Stimulated activated CD4-positive, alpha-beta T cell treated with anti-CD3 and anti-CD28 coated beads, Interleukin-12 subunit alpha, Interleukin-12 subunit beta, amount 100 ng/mL, for 4 hours (primary cell): Measurements from ENCODE around the gene FAM131C.
"Not testable (repeated sequence)": the region's sequence is repeated elsewhere in the genome, so short reads cannot be mapped to it uniquely, and the experiment has no call there.

Experiments
- DNase-seq: peaks from one replicate; pipeline ENCODE4 v3.0.0-alpha.2; 2020

Gene FAM131C

GRCh38 chr1:16032388-16033102, 40.9 kb downstream of the FAM131C start:
- peak; percentile 42 for DNase-seq

DNA sequence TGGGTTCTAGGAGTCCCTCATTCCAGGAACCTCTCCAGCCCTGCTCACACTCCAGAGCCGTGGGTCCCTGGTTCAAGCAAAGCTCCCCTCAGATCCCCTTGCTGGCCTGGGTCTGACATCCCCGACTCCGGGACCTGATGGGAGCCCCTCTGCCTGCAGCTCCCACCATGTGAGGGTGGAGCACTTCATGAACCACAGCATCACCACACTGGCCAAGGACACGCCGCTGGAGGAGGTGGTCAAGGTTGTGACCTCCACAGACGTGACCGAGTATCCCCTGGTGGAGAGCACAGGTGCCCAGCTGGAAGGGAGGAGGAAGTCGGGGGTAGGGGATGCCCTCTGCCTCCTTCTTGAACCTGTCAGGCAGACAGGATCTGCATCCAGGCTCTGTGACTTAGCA, 41.9 kb downstream of the FAM131C start:
- no peak for DNase-seq

- no peak for DNase-seq
Measured at GRCh38 chr1:16029288-16029687, 44.2 kb downstream of the FAM131C start.

- DNase-seq, result not testable (repeated sequence)
Measured at GRCh38 chr1:16029003-16029268, 44.5 kb downstream of the FAM131C start.

- DNase-seq, result no peak
Measured at GRCh38 chr1:16028237-16029002, 45.0 kb downstream of the FAM131C start.

GRCh38 chr1:16026723-16027484, 46.5 kb downstream of the FAM131C start:
- DNase-seq, result peak; percentile 47

- DNase-seq, result not testable (repeated sequence)
Measured at GRCh38 chr1:16026302-16026701, 47.1 kb downstream of the FAM131C start.

- no peak for DNase-seq
Measured at GRCh38 chr1:16023050-16023653, 50.3 kb downstream of the FAM131C start.

DNA sequence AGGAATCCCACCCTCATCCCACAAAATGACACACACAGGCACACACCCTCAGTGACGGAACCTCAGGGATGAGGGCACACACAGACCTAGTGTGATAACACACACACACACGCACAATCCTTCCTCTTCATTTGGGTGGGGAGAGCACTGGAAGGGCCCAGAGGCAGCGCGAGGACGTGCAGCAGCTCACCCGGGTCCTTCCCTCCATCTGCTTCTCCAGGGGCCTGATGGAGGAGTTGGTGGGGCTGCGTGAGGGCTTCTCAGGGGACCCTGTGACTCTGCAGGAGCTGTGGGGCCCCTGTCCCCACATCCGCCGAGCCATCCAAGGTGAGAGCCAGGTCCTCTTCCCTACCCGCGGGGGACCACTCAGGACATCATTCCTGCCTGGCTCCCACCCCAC, 51.1 kb downstream of the FAM131C start:
- DNase-seq, result no peak

GRCh38 chr1:16021681-16022080, 51.8 kb downstream of the FAM131C start, which contains the start of gene CLCNKA:
Gene CLCNKA (plus strand): TSS chr1:16022036. CDS start chr1:16022620, 584 bp downstream.
- no peak for DNase-seq

DNA sequence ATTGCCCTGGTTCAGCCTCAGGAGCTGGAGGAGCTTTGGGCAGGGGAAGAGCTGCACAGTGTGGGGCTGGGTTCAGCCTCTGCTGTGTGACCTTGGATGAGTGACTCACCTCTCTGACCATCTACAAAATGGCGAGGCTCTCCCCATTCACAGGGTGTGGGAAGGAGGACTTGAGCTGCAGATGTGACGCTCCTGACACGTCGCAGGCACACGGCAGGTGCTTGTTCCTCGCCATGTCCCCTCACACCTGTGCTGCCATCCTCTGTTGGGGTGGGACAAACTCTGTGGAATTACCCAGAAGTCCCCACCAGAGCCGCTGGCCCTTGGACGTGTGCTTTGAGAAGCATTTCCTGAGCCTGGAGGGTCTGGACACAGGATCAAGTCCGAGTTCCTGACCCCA, 52.6 kb downstream of the FAM131C start:
- DNase-seq, result not testable (repeated sequence)

- DNase-seq, result no peak
Measured at GRCh38 chr1:16020325-16020724, 53.1 kb downstream of the FAM131C start.

DNA sequence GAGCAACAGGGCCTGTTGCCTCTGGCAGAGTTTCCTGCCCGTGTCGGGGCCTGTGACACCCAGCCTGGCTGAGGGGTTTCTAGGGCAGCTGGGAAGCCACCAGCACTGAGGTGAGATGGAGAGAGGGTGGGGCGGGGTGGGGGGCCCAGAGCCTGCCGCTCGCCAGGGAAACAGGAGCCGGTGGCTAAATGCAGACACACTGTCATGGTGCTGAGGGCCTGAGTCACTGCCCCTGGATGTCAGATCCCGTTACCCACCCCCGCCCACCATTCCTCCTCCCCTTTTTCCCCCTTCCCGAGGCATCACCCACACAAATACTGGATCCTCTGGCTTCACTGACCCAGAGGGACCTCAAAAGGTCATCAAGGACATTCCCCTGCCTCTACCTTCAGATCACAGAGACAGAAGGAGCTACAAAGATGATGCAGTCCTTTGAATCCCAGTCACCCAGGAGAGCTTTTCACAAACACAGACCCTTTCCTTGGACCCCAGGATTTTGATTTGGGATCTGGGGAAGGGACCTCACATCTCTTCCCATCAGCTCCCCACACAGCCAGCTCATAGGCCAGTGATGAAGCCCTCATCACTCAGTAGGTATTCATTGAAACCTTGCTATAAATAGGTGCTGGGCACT, 53.7 kb downstream of the FAM131C start:
- no peak for DNase-seq

- DNase-seq, result no peak
Measured at GRCh38 chr1:16018749-16019643, 54.5 kb downstream of the FAM131C start.

GRCh38 chr1:16018308-16018707, 55.1 kb downstream of the FAM131C start:
- no peak for DNase-seq

DNA sequence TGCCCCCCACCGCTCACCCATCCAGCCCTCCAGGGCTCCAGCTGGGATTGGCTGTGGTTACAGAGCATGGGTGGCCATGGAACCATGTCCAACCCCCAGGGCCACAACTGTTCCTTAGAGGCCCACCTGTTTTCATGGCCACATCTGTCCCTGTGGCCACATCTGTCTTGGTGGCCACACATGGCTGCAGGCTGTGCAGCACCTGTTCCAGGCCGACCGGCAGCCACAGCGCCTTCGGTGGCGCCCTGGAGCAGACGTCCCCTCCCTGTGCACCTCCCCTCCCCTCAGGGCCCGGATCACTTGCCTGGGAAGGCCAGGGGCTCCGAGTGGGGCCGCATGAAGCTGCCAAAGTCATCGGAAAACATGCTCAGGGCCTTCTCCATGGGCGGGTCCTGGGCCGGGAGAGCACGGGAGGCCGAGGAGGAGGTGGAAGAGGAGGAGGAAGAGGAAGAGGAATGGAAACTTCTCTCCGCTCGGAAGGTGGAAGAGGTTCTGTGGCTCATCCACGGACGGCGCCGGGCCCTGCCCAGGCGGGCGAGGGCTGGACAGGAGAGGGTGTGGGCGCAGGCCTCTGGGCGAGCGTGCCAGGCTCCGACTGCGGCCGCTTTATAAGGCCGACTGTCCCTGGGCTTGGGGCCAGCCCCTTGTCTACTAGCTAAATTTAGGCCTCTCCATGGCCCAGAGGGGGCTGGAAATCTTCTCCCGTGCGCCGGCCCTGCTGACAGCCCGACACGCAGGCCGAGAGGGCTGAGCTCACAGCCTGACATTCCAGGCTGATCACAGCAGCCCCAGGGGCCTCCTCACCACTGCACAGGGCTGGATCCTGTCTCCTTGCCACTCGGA, 55.8 kb downstream of the FAM131C start, which contains the start of gene HSPB7:
Gene HSPB7, minus strand, starts transcription at position 583 of the 843 bp plus-strand sequence. Its CDS starts 80 bp downstream, at position 503.
- DNase-seq, result no peak

DNA sequence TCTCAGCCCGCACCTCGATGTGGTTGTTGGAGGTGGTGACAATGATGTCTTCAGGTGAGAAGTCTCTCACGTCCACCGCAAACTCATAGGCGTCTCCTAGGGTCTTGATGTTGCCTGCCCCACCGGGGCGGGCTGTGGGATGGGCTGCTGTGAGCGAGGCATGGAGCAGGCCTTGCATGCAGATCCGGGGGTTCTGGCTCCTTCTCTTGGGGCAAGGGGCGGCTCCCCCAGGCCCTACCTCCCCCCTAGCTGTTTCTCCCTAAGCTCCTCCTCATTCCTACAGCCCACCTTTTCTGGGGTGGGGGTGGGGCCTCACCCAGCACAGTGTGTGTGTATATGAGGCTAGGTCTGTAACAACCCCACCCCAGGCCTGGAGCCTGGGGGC, 56.4 kb downstream of the FAM131C start:
- DNase-seq, result no peak

- DNase-seq, result no peak
Measured at GRCh38 chr1:16015960-16016901, 57.2 kb downstream of the FAM131C start.

DNA sequence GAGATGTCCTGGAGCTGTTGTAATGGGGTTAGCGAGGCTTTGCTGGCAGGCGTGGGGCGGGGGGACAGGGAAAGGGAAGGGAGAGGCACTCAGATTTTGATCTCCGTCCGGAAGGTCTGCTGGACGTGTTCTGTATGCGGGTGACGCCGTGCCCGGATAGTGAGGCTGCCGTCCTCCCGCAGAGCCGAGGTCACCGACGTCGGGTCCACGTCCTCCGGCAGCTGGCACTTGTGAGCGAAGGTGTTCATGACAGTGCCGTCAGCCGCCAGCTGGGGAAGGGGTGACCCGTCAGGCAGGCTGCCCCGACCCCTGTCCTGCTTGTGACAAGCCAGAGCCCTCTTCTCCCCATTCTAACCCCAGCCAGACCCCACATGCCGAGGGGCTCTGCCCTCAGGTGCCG, 58.0 kb downstream of the FAM131C start:
- DNase-seq, result no peak
